ENCODE measurements around the gene RASGRF2. TPM values are rescaled to one million over a fixed set of nuclear protein-coding genes. Genes with fewer than 3 reads are reported as not detected.

The RASGRF2 gene
- total and polyA plus RNA-seq, 3 experiments from 2014 or later: 11.1 to 13.5 (median 13.4) TPM

GRCh38 chr5:80956272-80956671 is 3.9 kb upstream of the RASGRF2 start:
- POLR2A ChIA-PET: no interaction called here
- Mint-ChIP-seq H3K36me3 (peaks cover 0 to 8% (median 6%) of the 10 kb centered on the region in 3 donors), H3K4me1 (peaks cover 21 to 30% (median 26%) of the 10 kb centered on the region in 3 donors), H3K27me3 (peaks cover 4 to 5% of the 10 kb centered on the region in 2 donors), H3K4me3 (no peak overlapping the region), H3K27ac (no peak overlapping the region), H3K9me3 (peaks cover 0 to 3% (median 0%) of the 10 kb centered on the region in 5 donors)
- no peak overlapping the region for H3K4me3 ChIP-seq (ENCODE audit: low read length)
- H3K36me3 ChIP-seq (ENCODE audit: insufficient read depth, low read length): no peaks in the 10 kb centered on the region
- no peaks in the 10 kb centered on the region for H3K9me3 ChIP-seq (ENCODE audit: low read length)
- no peaks in the 10 kb centered on the region for H3K27me3 ChIP-seq (ENCODE audit: insufficient read depth, low read length, poor library complexity, severe bottlenecking)
- CTCF ChIA-PET: no interaction called here
- H3K4me1 ChIP-seq (ENCODE audit: insufficient read depth, low read length): peaks cover 28% of the 10 kb centered on the region
- DNase-seq: no peak
- H3K27ac ChIP-seq (ENCODE audit: low read depth, low read length): no peak overlapping the region

- H3K27ac Mint-ChIP-seq: peak overlapping the region in 6 of 8 donors; percentile 28 to 79 (median 73)
- POLR2A ChIA-PET: interaction anchor here (0.7 kb wide), 1 partner anchor 206 kb away, joined by 4 read pairs; no protein-coding TSS in a partner anchor
These were observed 3.0 kb upstream of the RASGRF2 start for GRCh38 chr5:80957031-80957761.

GRCh38 chr5:80958616-80959015 is 1.5 kb upstream of the RASGRF2 start:
- Histone ChIP-seq H3K27me3 (ENCODE audit: insufficient read depth, low read length, poor library complexity, severe bottlenecking) (no peaks in the 10 kb centered on the region), H3K4me3 (ENCODE audit: low read length) (no peak overlapping the region), H3K36me3 (ENCODE audit: insufficient read depth, low read length) (no peaks in the 10 kb centered on the region), H3K9me3 (ENCODE audit: low read length) (no peaks in the 10 kb centered on the region), H3K4me1 (ENCODE audit: insufficient read depth, low read length) (peaks cover 39% of the 10 kb centered on the region), H3K27ac (ENCODE audit: low read depth, low read length) (no peak overlapping the region)
- ChIA-PET POLR2A (interaction anchor here (0.7 to 1.2 kb wide), 2 partner anchors 48 to 49 kb away, joined by 3 to 4 read pairs; no protein-coding TSS in a partner anchor), CTCF (interaction anchor here (1.1 to 3.9 kb wide), 3 partner anchors 10 to 150 kb away, joined by 3 to 19 read pairs (median 4); no protein-coding TSS in a partner anchor)
- Mint-ChIP-seq H3K4me3 (peak overlapping the region in 6 of 7 donors; percentile 47 to 88 (median 55)), H3K9me3 (no peaks in the 10 kb centered on the region), H3K27ac (peak overlapping the region in 4 of 8 donors; percentile 45 to 75 (median 63)), H3K27me3 (peaks cover 4 to 5% of the 10 kb centered on the region in 2 donors), H3K36me3 (peaks cover 0 to 10% (median 0%) of the 10 kb centered on the region in 3 donors), H3K4me1 (peaks cover 37 to 51% (median 49%) of the 10 kb centered on the region in 3 donors)
- DNase-seq: no peak

More at GRCh38 chr5:80957031-80957761, 3.0 kb upstream of the RASGRF2 start:
- peaks cover 0 to 10% (median 0%) of the 10 kb centered on the region in 3 donors for H3K36me3 Mint-ChIP-seq
- no peak overlapping the region for H3K27ac ChIP-seq (ENCODE audit: low read depth, low read length)
- H3K27me3 Mint-ChIP-seq: peaks cover 4 to 5% of the 10 kb centered on the region in 2 donors
- H3K36me3 ChIP-seq (ENCODE audit: insufficient read depth, low read length): no peaks in the 10 kb centered on the region
- H3K4me3 Mint-ChIP-seq: peak overlapping the region in 3 of 7 donors; percentile 31 to 81 (median 62)
- peaks cover 0 to 1% (median 0%) of the 10 kb centered on the region in 5 donors for H3K9me3 Mint-ChIP-seq
- no peak for DNase-seq
- H3K4me1 Mint-ChIP-seq: peaks cover 26 to 38% (median 35%) of the 10 kb centered on the region in 3 donors
- H3K4me3 ChIP-seq (ENCODE audit: low read length): no peak overlapping the region
- peaks cover 28% of the 10 kb centered on the region for H3K4me1 ChIP-seq (ENCODE audit: insufficient read depth, low read length)
- CTCF ChIA-PET: no interaction called here
- H3K27me3 ChIP-seq (ENCODE audit: insufficient read depth, low read length, poor library complexity, severe bottlenecking): no peaks in the 10 kb centered on the region
- H3K9me3 ChIP-seq (ENCODE audit: low read length): no peaks in the 10 kb centered on the region

GRCh38 chr5:80959138-80959537 is 1.0 kb upstream of the RASGRF2 start:
- Mint-ChIP-seq H3K36me3 (peaks cover 0 to 10% (median 0%) of the 10 kb centered on the region in 3 donors), H3K4me1 (peaks cover 38 to 55% (median 52%) of the 10 kb centered on the region in 3 donors), H3K27ac (peak overlapping the region in 7 of 8 donors; percentile 62 to 95 (median 80)), H3K9me3 (no peaks in the 10 kb centered on the region), H3K4me3 (peak overlapping the region; percentile 81 to 96 (median 88)), H3K27me3 (peaks cover 4 to 5% of the 10 kb centered on the region in 2 donors)
- peaks cover 44% of the 10 kb centered on the region for H3K4me1 ChIP-seq (ENCODE audit: insufficient read depth, low read length)
- H3K4me3 ChIP-seq (ENCODE audit: low read length): peak overlapping the region; percentile 54
- H3K27me3 ChIP-seq (ENCODE audit: insufficient read depth, low read length, poor library complexity, severe bottlenecking): no peaks in the 10 kb centered on the region
- no peaks in the 10 kb centered on the region for H3K36me3 ChIP-seq (ENCODE audit: insufficient read depth, low read length)
- POLR2A ChIA-PET: interaction anchor here (1.4 kb wide), 1 partner anchor 304 kb away, joined by 3 read pairs; the partner anchor contains the start of gene DHFR
- no peak for DNase-seq
- CTCF ChIA-PET: interaction anchor here (1.2 to 3.9 kb wide), 3 partner anchors 11 to 149 kb away, joined by 4 to 19 read pairs (median 4); no protein-coding TSS in a partner anchor
- H3K27ac ChIP-seq (ENCODE audit: low read depth, low read length): no peak overlapping the region
- H3K9me3 ChIP-seq (ENCODE audit: low read length): no peaks in the 10 kb centered on the region

- peak overlapping the region; percentile 85 to 99 (median 95) for H3K4me3 Mint-ChIP-seq
- peak overlapping the region; percentile 25 to 93 (median 87) for H3K27ac Mint-ChIP-seq
- H3K4me3 ChIP-seq (ENCODE audit: low read length): peak overlapping the region; percentile 62
- H3K9me3 ChIP-seq (ENCODE audit: low read length): no peaks in the 10 kb centered on the region
- H3K4me1 Mint-ChIP-seq: peaks cover 48 to 71% (median 68%) of the 10 kb centered on the region in 3 donors
- no peaks in the 10 kb centered on the region for H3K9me3 Mint-ChIP-seq
- peak; percentile 13 to 64 (median 39) for DNase-seq
- POLR2A ChIA-PET: interaction anchor here (0.6 to 2.0 kb wide), 4 partner anchors 46 to 306 kb away, joined by 3 to 10 read pairs (median 3); partner anchors contain the start of gene DHFR
- peaks cover 54% of the 10 kb centered on the region for H3K4me1 ChIP-seq (ENCODE audit: insufficient read depth, low read length)
- H3K36me3 Mint-ChIP-seq: peaks cover 0 to 10% (median 0%) of the 10 kb centered on the region in 3 donors
- no peak overlapping the region for H3K27ac ChIP-seq (ENCODE audit: low read depth, low read length)
- CTCF ChIA-PET: interaction anchor here (0.8 to 3.9 kb wide), 11 partner anchors 16 to 294 kb away, joined by 3 to 19 read pairs (median 4); no protein-coding TSS in a partner anchor
- H3K36me3 ChIP-seq (ENCODE audit: insufficient read depth, low read length): no peaks in the 10 kb centered on the region
- H3K27me3 ChIP-seq (ENCODE audit: insufficient read depth, low read length, poor library complexity, severe bottlenecking): no peaks in the 10 kb centered on the region
- peaks cover 4 to 5% of the 10 kb centered on the region in 2 donors for H3K27me3 Mint-ChIP-seq
These were observed 590 bp downstream of the RASGRF2 start for GRCh38 chr5:80960531-80961375.

- H3K9me3 ChIP-seq (ENCODE audit: low read length): no peaks in the 10 kb centered on the region
- ChIA-PET POLR2A (interaction anchor here (0.6 to 2.0 kb wide), 3 partner anchors 45 to 146 kb away, joined by 3 to 10 read pairs (median 3); no protein-coding TSS in a partner anchor), CTCF (interaction anchor here (0.8 to 3.9 kb wide), 5 partner anchors 46 to 295 kb away, joined by 3 to 19 read pairs (median 4); no protein-coding TSS in a partner anchor)
- Mint-ChIP-seq H3K36me3 (peaks cover 0 to 10% (median 0%) of the 10 kb centered on the region in 3 donors), H3K4me1 (peaks cover 49 to 77% (median 75%) of the 10 kb centered on the region in 3 donors), H3K4me3 (peak overlapping the region; percentile 85 to 99 (median 95)), H3K27me3 (peaks cover 4 to 5% of the 10 kb centered on the region in 2 donors), H3K27ac (peak overlapping the region; percentile 25 to 93 (median 87)), H3K9me3 (no peaks in the 10 kb centered on the region)
- peak in 4 of 5 donors; percentile 18 to 65 (median 55) for DNase-seq
- peaks cover 57% of the 10 kb centered on the region for H3K4me1 ChIP-seq (ENCODE audit: insufficient read depth, low read length)
- H3K27me3 ChIP-seq (ENCODE audit: insufficient read depth, low read length, poor library complexity, severe bottlenecking): no peaks in the 10 kb centered on the region
- H3K36me3 ChIP-seq (ENCODE audit: insufficient read depth, low read length): no peaks in the 10 kb centered on the region
- H3K4me3 ChIP-seq (ENCODE audit: low read length): peak overlapping the region; percentile 62
- no peak overlapping the region for H3K27ac ChIP-seq (ENCODE audit: low read depth, low read length)
These were observed 1.5 kb downstream of the RASGRF2 start for GRCh38 chr5:80961376-80962281.

All from CD8-positive, alpha-beta memory T cell (primary cell).